Endothelial cell of umbilical vein (primary cell): ENCODE data around the gene AMMECR1L. TPM values are rescaled to one million over a fixed set of nuclear protein-coding genes. Genes with fewer than 3 reads are reported as not detected.

ENCODE experiments used
- BruUV-seq: library from RNA; stranded (reverse); fragments of 400-500 nt; replicated peaks from 2 replicates; lab custom pipeline; 2021; lab: Mats Ljungman, UMichigan
- CTCF ChIA-PET: fragments of 300-600, 350-600 bp; sonication (Branson Sonifier 250); formaldehyde crosslinking; loops from one replicate; lab custom pipeline; 2021; ENCODE audit warnings: antibody characterized with exemption, inconsistent platforms; lab: Charles Lee
- POLR2A ChIA-PET: fragments of 300-600, 350-600 bp; sonication (Branson Sonifier 250); formaldehyde crosslinking; loops from one replicate; lab custom pipeline; 2021; ENCODE audit warnings: antibody characterized with exemption, inconsistent platforms; lab: Charles Lee
- DNase-seq: peaks from one replicate; pipeline ENCODE4 v3.0.0-alpha.2; 2011; ENCODE audit warnings: low read depth, low spot score
- FAIRE-seq: peaks from 2 replicates; lab custom pipeline; 2011; peaks lifted over from hg19 to GRCh38; lab: Jason Lieb, UNC
- H2AFZ ChIP-seq: 2 replicates; pipeline ENCODE4 v1.6.0; 2012; ENCODE audit warnings: low read depth, low read length, control low read depth, inconsistent platforms
- H3K27ac ChIP-seq: 2 replicates; pipeline ENCODE4 v1.5.1; 2011; ENCODE audit warnings: low read depth, mild to moderate bottlenecking, control low read depth, low read length, moderate library complexity; ENCODE audit not compliant: insufficient read depth
- H3K27me3 ChIP-seq, 2 experiments: 2 replicates each; pipeline versions ENCODE4 v1.6.0 to v1.6.1; 2011; ENCODE audit warnings: low read length in 2 of 2, mixed read lengths in 1 of 2; ENCODE audit not compliant: control insufficient read depth in 2 of 2, insufficient read depth in 2 of 2
- H3K36me3 ChIP-seq, 2 experiments: 2 replicates in 1 of 2; 3 replicates in 1 of 2; pipeline ENCODE4 v1.5.1; 2011; ENCODE audit warnings: low read length in 2 of 2, mild to moderate bottlenecking in 1 of 2, moderate library complexity in 1 of 2; ENCODE audit not compliant: control insufficient read depth in 2 of 2, insufficient read depth in 2 of 2; ENCODE audit errors: extremely low read depth in 1 of 2
- H3K4me1 ChIP-seq: 3 replicates; pipeline ENCODE4 v1.5.1; 2011; ENCODE audit warnings: mild to moderate bottlenecking, low read length; ENCODE audit not compliant: control insufficient read depth, insufficient read depth; ENCODE audit errors: extremely low read depth
- H3K4me2 ChIP-seq: 2 replicates; pipeline ENCODE4 v1.6.1; 2011; ENCODE audit warnings: low read length, control low read depth, mixed read lengths; ENCODE audit not compliant: insufficient read depth
- H3K4me3 ChIP-seq, 3 experiments: fragments of 200-600 bp in 1 of 3; sonication (generic), shearing (Covaris generic) in 1 of 3; replicated peaks in 1 of 3; 2 replicates each; pipeline ENCODE4 v1.5.1; 2011 to 2016; ENCODE audit warnings: control low read depth in 3 of 3, low read length in 3 of 3, mild to moderate bottlenecking in 2 of 3, inconsistent platforms in 1 of 3, low read depth in 1 of 3, moderate library complexity in 1 of 3; ENCODE audit not compliant: insufficient read depth in 1 of 3
- H3K79me2 ChIP-seq: 2 replicates; pipeline ENCODE4 v1.6.0; 2012; ENCODE audit warnings: low read length, inconsistent platforms; ENCODE audit not compliant: control insufficient read depth, insufficient read depth
- H3K9ac ChIP-seq: replicated peaks from 2 replicates; pipeline ENCODE3; 2011; ENCODE audit warnings: low read length, control low read depth; ENCODE audit not compliant: insufficient read depth; ENCODE audit errors: extremely low read depth
- H3K9me1 ChIP-seq: replicated peaks from 3 replicates; pipeline ENCODE4 v1.6.0; 2011; ENCODE audit warnings: mild to moderate bottlenecking, low read length; ENCODE audit not compliant: control insufficient read depth, insufficient read depth; ENCODE audit errors: extremely low read depth
- H3K9me3 ChIP-seq: replicated peaks from 2 replicates; pipeline ENCODE4 v1.5.1; 2012; ENCODE audit warnings: low read length, inconsistent platforms; ENCODE audit not compliant: control insufficient read depth, insufficient read depth
- H4K20me1 ChIP-seq: replicated peaks from 2 replicates; pipeline ENCODE3; 2011; ENCODE audit warnings: mild to moderate bottlenecking, low read length; ENCODE audit not compliant: control insufficient read depth, insufficient read depth; ENCODE audit errors: extremely low read depth
- CTCF ChIP-seq, 2 donors: IDR thresholded peaks; 1 replicate in 1 of 2; 2 replicates in 1 of 2; pipeline ENCODE4 v1.5.1; 2011; ENCODE audit warnings: low read length in 2 of 2, mild to moderate bottlenecking in 2 of 2, moderate library complexity in 2 of 2, control low read depth in 1 of 2, inconsistent platforms in 1 of 2, low read depth in 1 of 2; ENCODE audit not compliant: insufficient read depth in 1 of 2; ENCODE audit errors: extremely low read depth in 1 of 2
- EZH2 ChIP-seq: IDR thresholded peaks from 2 replicates; pipeline ENCODE4 v1.6.1; 2012; ENCODE audit warnings: borderline replicate concordance, low read depth, mild to moderate bottlenecking, moderate library complexity, low read length, inconsistent platforms; ENCODE audit not compliant: severe bottlenecking
- FOS ChIP-seq: IDR thresholded peaks from 2 replicates; pipeline ENCODE4 v1.6.1; 2011; ENCODE audit warnings: mild to moderate bottlenecking, low read length, moderate library complexity, borderline replicate concordance; ENCODE audit not compliant: insufficient read depth
- GATA2 ChIP-seq: IDR thresholded peaks from 2 replicates; pipeline ENCODE4 v1.7.0; 2011; ENCODE audit warnings: low read depth, mild to moderate bottlenecking, moderate library complexity, mixed read lengths, low read length; ENCODE audit not compliant: insufficient read length, insufficient read depth
- JUN ChIP-seq: IDR thresholded peaks from 2 replicates; pipeline ENCODE4 v1.6.1; 2011; ENCODE audit warnings: borderline replicate concordance, low read depth; ENCODE audit not compliant: insufficient read length, insufficient read depth
- MYC ChIP-seq: IDR thresholded peaks from one replicate; pipeline ENCODE4 v1.6.1; 2011; ENCODE audit warnings: mild to moderate bottlenecking, low read depth, low read length
- POLR2A ChIP-seq: IDR thresholded peaks from 2 replicates; pipeline ENCODE4 v1.6.1; 2012; ENCODE audit warnings: low read depth, mild to moderate bottlenecking, control low read depth, low read length
- POLR2AphosphoS5 ChIP-seq: IDR thresholded peaks from 2 replicates; pipeline ENCODE4 v1.6.1; 2012; ENCODE audit warnings: low read depth, mild to moderate bottlenecking, control low read depth, low read length, moderate library complexity; ENCODE audit not compliant: insufficient read depth
- dilution Hi-C: fragments of 300-500 bp; cut with MboI; formaldehyde crosslinking; loops from one replicate; pipeline ENCODE4 v1.15.0; 2019; ENCODE audit warnings: low sequenced_read_pairs; ENCODE audit not compliant: extremely low pct_ligation_motif_present
- intact Hi-C: fragments of 100-400 bp; cut with micrococcal nuclease; formaldehyde crosslinking; loops from one replicate; pipeline ENCODE4 v1.10.0; 2022
- polyA plus RNA-seq, 4 experiments: library from polyadenylated mRNA; depleted of rRNA in 3 of 4; stranded (reverse) in 3 of 4; unstranded in 1 of 4; fragments of >200 nt; gene quantifications; 2 replicates each; pipeline versions ENCODE4 v1.2.1 to v1.2.3, GENCODE V29; 2011 to 2012; ENCODE audit warnings: missing spikeins in 1 of 4
- total RNA-seq: library from RNA; stranded (reverse); gene quantifications from 2 replicates; pipeline ENCODE4 v1.2.3, GENCODE V29; 2021
- TF ChIP-seq, protein P1 (sequence below): IDR thresholded peaks from 2 replicates; pipeline ENCODE4 v1.6.1; 2011; ENCODE audit not compliant: insufficient read depth, insufficient read length

The AMMECR1L gene
- total and polyA plus RNA-seq, 2 donors (not counting 3 experiments of a cell fraction or from before 2014, with no cell fraction given), result 14.8 to 20.7 TPM

DNA sequence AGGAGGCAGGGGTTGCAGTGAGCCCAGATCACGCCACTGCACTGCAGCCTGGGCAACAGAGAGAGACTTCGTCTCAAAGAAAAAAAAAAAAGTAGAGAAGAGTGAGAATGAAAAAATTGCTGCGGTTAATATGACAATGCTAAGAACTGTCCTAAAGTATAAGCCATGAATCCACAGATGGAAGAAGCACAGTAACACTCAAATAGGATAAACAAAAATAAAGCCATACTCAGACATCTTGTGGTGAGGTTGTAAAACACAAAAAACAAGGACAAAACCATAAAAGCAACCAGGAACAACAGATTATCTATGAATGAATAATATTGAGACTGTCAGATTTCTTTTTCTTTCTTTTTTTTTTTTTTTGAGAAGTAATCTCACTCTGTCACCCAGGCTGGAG is 50.8 kb downstream of the AMMECR1L start:
- ChIA-PET CTCF (interaction anchor here (0.6 kb wide), 1 partner anchor 175 kb away, joined by 3 read pairs; no protein-coding TSS in a partner anchor), POLR2A (no interaction called here)
- Histone ChIP-seq H3K4me1 (no peaks in the 10 kb centered on the region), H3K9me1 (no peaks in the 10 kb centered on the region), H3K79me2 (no peaks in the 10 kb centered on the region), H4K20me1 (no peaks in the 10 kb centered on the region), H3K4me2 (no peak overlapping the region), H2AFZ (no peak overlapping the region), H3K27me3 (peaks cover 0 to 1% of the 10 kb centered on the region in 2 experiments), H3K4me3 (no peak overlapping the region), H3K36me3 (no peaks in the 10 kb centered on the region), H3K9ac (no peak overlapping the region), H3K9me3 (no peaks in the 10 kb centered on the region), H3K27ac (no peak overlapping the region)
- FAIRE-seq, result no peak
- no TSS peak for BruUV-seq
- TF ChIP-seq GATA2, result no peak
- no peak for TF ChIP-seq JUN
- no peak for TF ChIP-seq POLR2AphosphoS5
- TF ChIP-seq, protein P1, sequence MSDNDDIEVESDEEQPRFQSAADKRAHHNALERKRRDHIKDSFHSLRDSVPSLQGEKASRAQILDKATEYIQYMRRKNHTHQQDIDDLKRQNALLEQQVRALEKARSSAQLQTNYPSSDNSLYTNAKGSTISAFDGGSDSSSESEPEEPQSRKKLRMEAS, result no peak
- TF ChIP-seq MYC, result no peak
- no peak for TF ChIP-seq FOS
- TF ChIP-seq POLR2A, result no peak
- TF ChIP-seq EZH2, result no peak
- no peak for TF ChIP-seq CTCF (IDR thresholded peaks at IDR 0.05; ENCODE audit: extremely low read depth in 1 of 2, insufficient read depth in 1 of 2, low read depth in 1 of 2, low read length in 2 of 2)
- DNase-seq, result no peak
- intact Hi-C loops (no loop called here), dilution Hi-C loops (no loop called here)
